ENCODE data around the gene FTL. TPM values are rescaled to one million over a fixed set of nuclear protein-coding genes. Genes with fewer than 3 reads are reported as not detected.
A peak's percentile ranks its signal among the peaks of the same experiment; 100 is the strongest.

Gene FTL
- 989 and 1,798 TPM in 2 replicates for total RNA-seq (ENCODE audit: low replicate concordance)

GRCh38 chr19:48965040-48965805, at the start of gene FTL:
Gene FTL, plus strand, starts transcription at chr19:48965309. Its CDS starts 199 bp downstream, at chr19:48965508.
- Mint-ChIP-seq H3K27me3 (ENCODE audit: insufficient read depth, low read depth) (peaks cover 20% of the 10 kb centered on the region), H3K4me1 (peaks cover 45% of the 10 kb centered on the region), H3K36me3 (peaks cover 14% of the 10 kb centered on the region), H3K9me3 (no peaks in the 10 kb centered on the region), H3K4me3 (peak within 1 kb of the TSS; percentile 95), H3K27ac (peak within 1 kb of the TSS; percentile 97)
- H3K9ac ChIP-seq, result peak within 1 kb of the TSS; percentile 56
- H3K79me2 ChIP-seq (ENCODE audit: low read depth), result peaks cover 18% of the 10 kb centered on the region
- peaks cover 57% of the 10 kb centered on the region for H3F3A ChIP-seq (ENCODE audit: low read depth)
- no peak within 1 kb of the TSS for H3K27ac ChIP-seq
- H3K4me3 ChIP-seq, result peak within 1 kb of the TSS; percentile 82
- peak within 1 kb of the TSS; percentile 87 for H3K4me2 ChIP-seq
- no peak for TF ChIP-seq EZH2 (IDR thresholded peaks at IDR 0.05)
- no peak for TF ChIP-seq CTCF (IDR thresholded peaks at IDR 0.05)
- no peak for TF ChIP-seq EZH2phosphoT487 (IDR thresholded peaks at IDR 0.05)
- peak; percentile 95 for DNase-seq (ENCODE audit: low spot score)
- peaks cover 25% of the 10 kb centered on the region for H3K4me1 ChIP-seq
- no peaks in the 10 kb centered on the region for H3K9me3 ChIP-seq (ENCODE audit: low read depth)
- H3K27me3 ChIP-seq, result no peaks in the 10 kb centered on the region
- H2AFZ ChIP-seq (replicated peaks), result no peak within 1 kb of the TSS
- H4K20me1 ChIP-seq (ENCODE audit: low read depth), result peaks cover 10% of the 10 kb centered on the region
- peaks cover 7% of the 10 kb centered on the region for H3K36me3 ChIP-seq

GRCh38 chr19:48915757-48916156, 49.4 kb upstream of the FTL start:
- Mint-ChIP-seq H3K27ac (no peak overlapping the region), H3K36me3 (peaks cover 35% of the 10 kb centered on the region), H3K4me3 (no peak overlapping the region), H3K4me1 (no peaks in the 10 kb centered on the region), H3K9me3 (no peaks in the 10 kb centered on the region), H3K27me3 (ENCODE audit: insufficient read depth, low read depth) (peaks cover 2% of the 10 kb centered on the region)
- no peaks in the 10 kb centered on the region for H3K36me3 ChIP-seq
- no peaks in the 10 kb centered on the region for H3K79me2 ChIP-seq (ENCODE audit: low read depth)
- no peak for DNase-seq (ENCODE audit: low spot score)
- no peaks in the 10 kb centered on the region for H3K9me3 ChIP-seq (ENCODE audit: low read depth)
- H3K4me2 ChIP-seq, result no peak overlapping the region
- H3F3A ChIP-seq (ENCODE audit: low read depth), result no peaks in the 10 kb centered on the region
- no peak overlapping the region for H3K4me3 ChIP-seq
- no peaks in the 10 kb centered on the region for H3K4me1 ChIP-seq
- H3K9ac ChIP-seq, result no peak overlapping the region
- no peaks in the 10 kb centered on the region for H4K20me1 ChIP-seq (ENCODE audit: low read depth)
- H3K27me3 ChIP-seq, result no peaks in the 10 kb centered on the region
- H3K27ac ChIP-seq, result no peak overlapping the region
- TF ChIP-seq EZH2 (IDR thresholded peaks at IDR 0.05) (no peak), EZH2phosphoT487 (IDR thresholded peaks at IDR 0.05) (no peak), CTCF (IDR thresholded peaks at IDR 0.05) (no peak)
- no peak overlapping the region for H2AFZ ChIP-seq (replicated peaks)

- no peak for DNase-seq (ENCODE audit: low spot score)
- Histone ChIP-seq H3K4me3 (no peak overlapping the region), H3K9me3 (ENCODE audit: low read depth) (no peaks in the 10 kb centered on the region), H3K4me2 (no peak overlapping the region), H3K27me3 (no peaks in the 10 kb centered on the region), H3K27ac (no peak overlapping the region), H4K20me1 (ENCODE audit: low read depth) (no peaks in the 10 kb centered on the region), H3F3A (ENCODE audit: low read depth) (no peaks in the 10 kb centered on the region), H3K36me3 (no peaks in the 10 kb centered on the region), H3K4me1 (no peaks in the 10 kb centered on the region), H3K79me2 (ENCODE audit: low read depth) (no peaks in the 10 kb centered on the region), H2AFZ (replicated peaks) (no peak overlapping the region), H3K9ac (no peak overlapping the region)
- Mint-ChIP-seq H3K36me3 (peaks cover 24% of the 10 kb centered on the region), H3K27me3 (ENCODE audit: insufficient read depth, low read depth) (peaks cover 2% of the 10 kb centered on the region), H3K9me3 (no peaks in the 10 kb centered on the region), H3K4me1 (no peaks in the 10 kb centered on the region), H3K4me3 (no peak overlapping the region), H3K27ac (no peak overlapping the region)
- TF ChIP-seq EZH2phosphoT487 (IDR thresholded peaks at IDR 0.05), result no peak
- TF ChIP-seq CTCF (IDR thresholded peaks at IDR 0.05), result no peak
- no peak for TF ChIP-seq EZH2 (IDR thresholded peaks at IDR 0.05)
These were observed 47.0 kb upstream of the FTL start for GRCh38 chr19:48918071-48918470.

All from neural progenitor cell (in vitro differentiated cells).